ENCODE measurements around the gene EYS.

- no peak for TF ChIP-seq EZH2phosphoT487 (IDR thresholded peaks at IDR 0.05; ENCODE audit: borderline replicate concordance, low read length)
- TF ChIP-seq, protein P1, sequence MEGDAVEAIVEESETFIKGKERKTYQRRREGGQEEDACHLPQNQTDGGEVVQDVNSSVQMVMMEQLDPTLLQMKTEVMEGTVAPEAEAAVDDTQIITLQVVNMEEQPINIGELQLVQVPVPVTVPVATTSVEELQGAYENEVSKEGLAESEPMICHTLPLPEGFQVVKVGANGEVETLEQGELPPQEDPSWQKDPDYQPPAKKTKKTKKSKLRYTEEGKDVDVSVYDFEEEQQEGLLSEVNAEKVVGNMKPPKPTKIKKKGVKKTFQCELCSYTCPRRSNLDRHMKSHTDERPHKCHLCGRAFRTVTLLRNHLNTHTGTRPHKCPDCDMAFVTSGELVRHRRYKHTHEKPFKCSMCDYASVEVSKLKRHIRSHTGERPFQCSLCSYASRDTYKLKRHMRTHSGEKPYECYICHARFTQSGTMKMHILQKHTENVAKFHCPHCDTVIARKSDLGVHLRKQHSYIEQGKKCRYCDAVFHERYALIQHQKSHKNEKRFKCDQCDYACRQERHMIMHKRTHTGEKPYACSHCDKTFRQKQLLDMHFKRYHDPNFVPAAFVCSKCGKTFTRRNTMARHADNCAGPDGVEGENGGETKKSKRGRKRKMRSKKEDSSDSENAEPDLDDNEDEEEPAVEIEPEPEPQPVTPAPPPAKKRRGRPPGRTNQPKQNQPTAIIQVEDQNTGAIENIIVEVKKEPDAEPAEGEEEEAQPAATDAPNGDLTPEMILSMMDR (IDR thresholded peaks at IDR 0.05; ENCODE audit: low read depth, low read length, poor library complexity, severe bottlenecking), result no peak
Observed at GRCh38 chr6:64872633-64873032, 834.4 kb downstream of the EYS start.
